IMR-90 (cell line): ENCODE data around the gene CATSPER1.

Experiments
- BHLHE40 ChIP-seq: fragments of 150-350 bp; IDR thresholded peaks from 2 replicates; pipeline ENCODE4 v1.6.1; 2016; ENCODE audit warnings: mild to moderate bottlenecking, low read depth, low read length
- MXI1 ChIP-seq: IDR thresholded peaks from 2 replicates; pipeline ENCODE4 v1.6.1; 2012; ENCODE audit warnings: low read depth, mild to moderate bottlenecking, low read length, moderate library complexity, borderline replicate concordance
- POLR2A ChIP-seq: IDR thresholded peaks from 2 replicates; pipeline ENCODE4 v1.6.1; 2012; ENCODE audit warnings: mild to moderate bottlenecking, low read depth, low read length
- RAD21 ChIP-seq: IDR thresholded peaks from 2 replicates; pipeline ENCODE4 v1.6.1; 2012; ENCODE audit warnings: low read length, improper control_type of control experiment
- RCOR1 ChIP-seq: IDR thresholded peaks from 2 replicates; pipeline ENCODE4 v1.6.1; 2012; ENCODE audit warnings: mild to moderate bottlenecking, low read length, improper control_type of control experiment; ENCODE audit not compliant: insufficient replicate concordance
- RFX5 ChIP-seq: IDR thresholded peaks from 2 replicates; pipeline ENCODE4 v1.8.0; 2012; ENCODE audit warnings: low read depth, mild to moderate bottlenecking, low read length, moderate library complexity
- SMC3 ChIP-seq: fragments of 150-350 bp; IDR thresholded peaks from 2 replicates; pipeline ENCODE4 v1.6.1; 2016; ENCODE audit warnings: low read depth, mild to moderate bottlenecking, antibody characterized with exemption, low read length, moderate library complexity
- TF ChIP-seq, protein P1 (sequence below): conservative IDR thresholded peaks from 2 replicates; pipeline ENCODE4 v1.5.1; 2012; ENCODE audit warnings: mild to moderate bottlenecking, low read depth, low read length, improper control_type of control experiment
- TF ChIP-seq, protein P2 (sequence below): fragments of 150-350 bp; IDR thresholded peaks from 2 replicates; pipeline ENCODE4 v1.6.1; 2017; ENCODE audit warnings: mild to moderate bottlenecking, antibody characterized with exemption, low read length, low read depth

DNA sequence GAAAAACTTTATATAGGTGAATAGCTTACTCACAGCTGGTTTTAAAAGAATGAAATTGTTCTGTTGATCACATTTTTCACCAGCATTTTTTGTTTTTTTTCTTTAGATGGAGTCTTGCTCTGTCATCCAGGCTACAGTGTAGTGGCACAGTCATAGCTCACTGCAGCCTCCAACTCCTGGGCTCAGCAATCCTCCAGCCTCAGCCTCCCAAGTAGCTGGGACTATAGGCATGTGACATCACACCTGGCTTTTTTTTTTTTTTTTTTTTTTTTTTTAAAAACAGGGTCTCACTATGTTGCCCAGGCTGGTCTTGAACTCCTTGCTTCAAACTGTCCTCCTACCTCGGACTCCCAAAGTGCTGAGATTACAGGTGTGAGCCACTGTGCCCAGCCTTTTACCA lies 47.4 kb upstream of the CATSPER1 start:
- TF ChIP-seq, protein P1, sequence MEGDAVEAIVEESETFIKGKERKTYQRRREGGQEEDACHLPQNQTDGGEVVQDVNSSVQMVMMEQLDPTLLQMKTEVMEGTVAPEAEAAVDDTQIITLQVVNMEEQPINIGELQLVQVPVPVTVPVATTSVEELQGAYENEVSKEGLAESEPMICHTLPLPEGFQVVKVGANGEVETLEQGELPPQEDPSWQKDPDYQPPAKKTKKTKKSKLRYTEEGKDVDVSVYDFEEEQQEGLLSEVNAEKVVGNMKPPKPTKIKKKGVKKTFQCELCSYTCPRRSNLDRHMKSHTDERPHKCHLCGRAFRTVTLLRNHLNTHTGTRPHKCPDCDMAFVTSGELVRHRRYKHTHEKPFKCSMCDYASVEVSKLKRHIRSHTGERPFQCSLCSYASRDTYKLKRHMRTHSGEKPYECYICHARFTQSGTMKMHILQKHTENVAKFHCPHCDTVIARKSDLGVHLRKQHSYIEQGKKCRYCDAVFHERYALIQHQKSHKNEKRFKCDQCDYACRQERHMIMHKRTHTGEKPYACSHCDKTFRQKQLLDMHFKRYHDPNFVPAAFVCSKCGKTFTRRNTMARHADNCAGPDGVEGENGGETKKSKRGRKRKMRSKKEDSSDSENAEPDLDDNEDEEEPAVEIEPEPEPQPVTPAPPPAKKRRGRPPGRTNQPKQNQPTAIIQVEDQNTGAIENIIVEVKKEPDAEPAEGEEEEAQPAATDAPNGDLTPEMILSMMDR, result no peak
- TF ChIP-seq SMC3, result no peak
- TF ChIP-seq, protein P2, sequence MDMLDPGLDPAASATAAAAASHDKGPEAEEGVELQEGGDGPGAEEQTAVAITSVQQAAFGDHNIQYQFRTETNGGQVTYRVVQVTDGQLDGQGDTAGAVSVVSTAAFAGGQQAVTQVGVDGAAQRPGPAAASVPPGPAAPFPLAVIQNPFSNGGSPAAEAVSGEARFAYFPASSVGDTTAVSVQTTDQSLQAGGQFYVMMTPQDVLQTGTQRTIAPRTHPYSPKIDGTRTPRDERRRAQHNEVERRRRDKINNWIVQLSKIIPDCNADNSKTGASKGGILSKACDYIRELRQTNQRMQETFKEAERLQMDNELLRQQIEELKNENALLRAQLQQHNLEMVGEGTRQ, result no peak
- TF ChIP-seq MXI1, result no peak
- no peak for TF ChIP-seq RFX5
- no peak for TF ChIP-seq POLR2A
- TF ChIP-seq RCOR1, result no peak
- TF ChIP-seq BHLHE40, result no peak
- no peak for TF ChIP-seq RAD21
